Cardiac fibroblast (primary cell): ENCODE data around the gene PACRG.

ENCODE experiments used
- DNase-seq, 2 donors: peaks; one replicate each; pipeline versions ENCODE4 v3.0.0 to v3.0.0-alpha.2; 2010; ENCODE audit warnings: low read depth in 2 of 2
- H3K4me3 ChIP-seq, 2 donors: replicated peaks in 1 of 2; 1 replicate in 1 of 2; 2 replicates in 1 of 2; pipeline ENCODE4 v1.5.1; 2011; ENCODE audit warnings: low read depth in 2 of 2, low read length in 2 of 2, mild to moderate bottlenecking in 2 of 2, moderate library complexity in 1 of 2
- TF ChIP-seq, protein P1 (sequence below): IDR thresholded peaks from one replicate; pipeline ENCODE4 v1.5.1; 2011; ENCODE audit warnings: low read depth, mild to moderate bottlenecking, low read length, inconsistent platforms

The PACRG gene

DNA sequence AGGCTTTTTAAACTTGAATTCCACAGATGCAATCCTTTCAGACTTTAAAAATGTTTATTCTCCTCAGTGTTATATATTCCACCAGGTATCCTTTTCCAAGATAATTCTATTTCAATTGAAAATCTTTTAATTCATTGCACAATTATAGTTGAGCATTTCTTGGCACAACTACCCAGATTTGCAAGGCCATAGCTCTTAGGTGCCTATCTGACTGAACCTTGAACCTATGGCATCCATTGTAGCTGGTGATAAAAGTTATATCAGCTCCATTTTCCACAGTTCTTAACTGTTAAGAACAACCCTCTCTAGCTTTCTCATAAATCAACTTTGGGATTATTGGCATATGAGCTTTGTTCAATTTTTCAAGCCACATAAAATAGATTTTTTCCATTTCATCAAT is 42.4 kb downstream of the PACRG start:
- TF ChIP-seq, protein P1, sequence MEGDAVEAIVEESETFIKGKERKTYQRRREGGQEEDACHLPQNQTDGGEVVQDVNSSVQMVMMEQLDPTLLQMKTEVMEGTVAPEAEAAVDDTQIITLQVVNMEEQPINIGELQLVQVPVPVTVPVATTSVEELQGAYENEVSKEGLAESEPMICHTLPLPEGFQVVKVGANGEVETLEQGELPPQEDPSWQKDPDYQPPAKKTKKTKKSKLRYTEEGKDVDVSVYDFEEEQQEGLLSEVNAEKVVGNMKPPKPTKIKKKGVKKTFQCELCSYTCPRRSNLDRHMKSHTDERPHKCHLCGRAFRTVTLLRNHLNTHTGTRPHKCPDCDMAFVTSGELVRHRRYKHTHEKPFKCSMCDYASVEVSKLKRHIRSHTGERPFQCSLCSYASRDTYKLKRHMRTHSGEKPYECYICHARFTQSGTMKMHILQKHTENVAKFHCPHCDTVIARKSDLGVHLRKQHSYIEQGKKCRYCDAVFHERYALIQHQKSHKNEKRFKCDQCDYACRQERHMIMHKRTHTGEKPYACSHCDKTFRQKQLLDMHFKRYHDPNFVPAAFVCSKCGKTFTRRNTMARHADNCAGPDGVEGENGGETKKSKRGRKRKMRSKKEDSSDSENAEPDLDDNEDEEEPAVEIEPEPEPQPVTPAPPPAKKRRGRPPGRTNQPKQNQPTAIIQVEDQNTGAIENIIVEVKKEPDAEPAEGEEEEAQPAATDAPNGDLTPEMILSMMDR: no peak
- H3K4me3 ChIP-seq: no peak overlapping the region
- DNase-seq: no peak

DNA sequence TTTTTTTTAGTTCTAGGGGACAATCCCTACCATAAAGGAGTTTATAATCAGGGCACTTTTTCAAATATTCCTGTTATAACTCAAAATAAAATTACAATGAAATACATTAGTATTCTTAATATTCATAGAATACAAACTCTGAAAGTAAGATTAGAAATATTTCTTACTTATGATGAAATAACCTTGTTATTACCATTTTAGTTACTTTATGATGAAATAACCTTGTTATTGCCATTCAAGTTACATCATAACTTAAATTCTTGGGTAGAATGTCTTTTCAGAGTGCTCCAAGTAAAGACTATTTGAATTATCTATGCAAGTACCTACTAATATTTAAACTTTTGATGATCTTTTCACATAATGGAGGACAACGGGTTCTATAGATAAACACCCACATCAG is 43.2 kb downstream of the PACRG start:
- no peak for DNase-seq
- no peak overlapping the region for H3K4me3 ChIP-seq
- TF ChIP-seq, protein P1: no peak

DNA sequence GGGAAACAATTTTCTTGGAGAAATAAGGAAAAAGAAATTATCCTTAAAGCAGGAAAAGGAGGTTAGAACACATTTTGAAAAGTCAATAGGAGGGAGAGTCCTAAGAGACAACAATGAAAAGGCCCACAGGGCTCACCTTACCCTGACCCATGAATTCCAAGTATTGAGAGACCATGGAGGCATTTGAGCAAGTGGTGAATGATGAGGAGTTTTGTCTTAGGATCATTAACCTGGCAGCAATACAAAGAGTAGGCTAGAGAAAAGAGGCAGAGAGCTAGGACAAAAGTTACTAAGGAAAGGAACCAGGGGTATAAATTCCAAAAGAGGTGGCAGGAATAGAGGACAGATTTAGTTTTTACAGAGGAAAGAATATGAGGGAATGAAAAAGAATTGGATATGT is 44.7 kb downstream of the PACRG start:
- TF ChIP-seq, protein P1: no peak

DNA sequence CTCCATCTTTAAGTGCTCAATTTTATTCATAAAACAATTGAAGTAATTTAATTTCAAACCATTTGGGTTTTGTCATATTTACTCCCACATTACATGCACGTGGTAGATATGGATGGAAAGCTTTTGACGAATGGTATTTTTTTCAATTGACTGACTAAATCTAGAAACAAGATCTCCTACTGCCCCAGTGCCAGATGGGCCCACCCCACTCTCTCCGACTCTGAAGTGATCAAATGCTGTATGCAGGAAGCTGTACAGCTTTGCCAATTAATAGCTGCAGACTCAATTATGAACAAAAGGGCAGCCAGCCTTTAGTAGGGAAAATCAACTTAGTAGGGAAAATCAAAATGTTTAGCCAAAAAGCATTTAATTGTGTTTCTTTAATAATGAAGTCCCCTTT is 46.2 kb downstream of the PACRG start:
- TF ChIP-seq, protein P1: no peak
- no peak for DNase-seq
- H3K4me3 ChIP-seq: no peak overlapping the region

More for the DNA sequence above, 44.7 kb downstream of the PACRG start:
- DNase-seq: no peak
- H3K4me3 ChIP-seq: no peak overlapping the region

DNA sequence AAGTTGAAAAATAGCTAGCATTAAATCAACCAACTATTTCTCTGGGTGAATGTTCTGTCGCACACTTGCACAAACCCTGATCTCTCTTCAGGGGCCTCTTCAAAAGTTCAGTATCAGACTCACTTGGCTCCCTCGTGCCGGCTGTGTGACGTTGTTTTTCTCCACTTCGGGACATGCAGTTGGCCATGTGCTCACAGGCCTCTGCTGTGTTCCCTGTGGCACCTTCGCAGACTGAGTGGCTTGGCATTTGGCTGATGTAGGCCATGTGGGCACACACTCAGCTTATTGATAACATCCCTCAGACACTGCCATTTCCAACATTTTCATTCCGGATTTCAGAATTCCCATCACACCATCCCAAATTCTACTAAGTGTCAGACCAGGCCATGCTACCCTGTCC is 49.3 kb downstream of the PACRG start:
- H3K4me3 ChIP-seq: no peak overlapping the region
- no peak for DNase-seq
- TF ChIP-seq, protein P1: no peak

DNA sequence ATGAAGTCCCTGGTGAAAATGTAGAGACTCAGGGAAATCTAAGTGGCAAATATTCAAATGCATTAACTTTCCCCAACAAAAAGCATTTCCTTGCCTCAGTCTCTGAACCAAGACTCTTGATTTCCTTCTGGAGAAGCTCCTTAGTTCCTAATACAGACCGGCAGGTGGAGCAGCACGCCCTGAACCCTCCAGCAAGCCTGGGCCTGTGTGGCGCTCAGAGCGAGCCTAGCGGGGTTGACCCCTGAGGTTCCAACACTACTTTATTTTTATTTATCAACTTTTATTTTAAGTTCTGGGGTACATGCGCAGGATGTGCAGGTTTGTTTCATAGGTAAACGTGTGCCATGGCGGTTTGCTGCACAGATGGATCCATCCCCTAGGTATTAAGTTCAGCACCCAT is 50.8 kb downstream of the PACRG start:
- TF ChIP-seq, protein P1: no peak
- DNase-seq: no peak
- no peak overlapping the region for H3K4me3 ChIP-seq

DNA sequence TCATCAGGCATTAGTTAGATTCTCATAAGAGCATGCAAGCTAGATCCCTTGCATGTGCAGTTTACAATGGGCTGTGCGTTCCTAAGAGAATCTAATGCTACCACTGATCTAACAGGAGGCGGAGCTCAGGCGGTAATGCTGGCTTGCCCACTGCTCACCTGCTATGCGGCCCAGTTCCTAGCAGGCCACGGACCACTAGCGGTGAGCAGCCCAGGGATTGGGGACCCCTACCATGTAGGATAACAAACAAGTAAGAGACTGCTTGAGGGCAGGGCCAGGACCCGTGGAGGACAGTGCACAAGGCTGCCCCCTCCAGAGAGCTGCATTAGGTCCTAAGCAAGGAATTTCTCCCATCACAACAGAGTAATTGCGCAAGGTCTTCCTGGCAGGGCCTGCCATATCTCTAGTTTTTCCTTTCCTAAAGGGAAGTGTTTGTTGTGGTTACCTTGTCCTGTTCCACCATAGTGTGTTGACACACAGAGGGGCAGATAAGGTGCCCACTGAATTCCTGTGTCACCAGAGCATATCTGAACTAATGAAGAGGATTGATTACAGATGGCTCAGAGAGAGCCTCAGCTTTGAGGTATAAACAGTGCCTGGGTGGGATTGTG is 58.0 kb downstream of the PACRG start:
- H3K4me3 ChIP-seq: no peak overlapping the region
- TF ChIP-seq, protein P1: no peak
- DNase-seq: peak in 1 of 2 donors; percentile 24
